IMR-90 (cell line): ENCODE data around the gene SLC7A10. TPM values are rescaled to one million over a fixed set of nuclear protein-coding genes. Genes with fewer than 3 reads are reported as not detected.

ENCODE experiments used
- ATAC-seq: fragments of 200-7000 bp; cut with Tn5 transposase; 2 replicates; pipeline ENCODE4 v1.9.1; 2020; ENCODE audit warnings: low read depth, mild to moderate bottlenecking, moderate library complexity
- BruUV-seq: library from RNA; stranded (reverse); fragments of 400-500 nt; replicated peaks from 2 replicates; lab custom pipeline; 2021; lab: Mats Ljungman, UMichigan
- CTCF ChIA-PET: fragments of 300-600 bp; formaldehyde crosslinking; extraction: SDS; loops from one replicate; lab custom pipeline; 2021; ENCODE audit warnings: antibody characterized with exemption; lab: Yijun Ruan, JAX
- POLR2A ChIA-PET: fragments of 300-600 bp; sonication (Branson Sonifier 250); formaldehyde crosslinking; loops from one replicate; lab custom pipeline; 2022; ENCODE audit warnings: antibody characterized with exemption; ENCODE audit not compliant: unreplicated experiment; lab: Charles Lee
- DNase-seq: peaks from one replicate; pipeline ENCODE4 v3.0.0; 2013
- H2AFZ ChIP-seq: replicated peaks from 2 replicates; pipeline ENCODE3; 2013; ENCODE audit warnings: low read length, mild to moderate bottlenecking; ENCODE audit not compliant: poor library complexity
- H2AK5ac ChIP-seq: 2 replicates; pipeline ENCODE4 v1.6.1; 2013; ENCODE audit warnings: low read depth, low read length, inconsistent platforms
- H2AK9ac ChIP-seq: replicated peaks from 2 replicates; pipeline ENCODE3; 2013; ENCODE audit warnings: mild to moderate bottlenecking, low read depth, low read length, moderate library complexity; ENCODE audit not compliant: poor library complexity
- H2BK120ac ChIP-seq: 2 replicates; pipeline ENCODE4 v1.6.1; 2013; ENCODE audit warnings: low read depth, low read length, inconsistent platforms
- H2BK15ac ChIP-seq: 3 replicates; pipeline ENCODE4 v1.6.1; 2013; ENCODE audit warnings: low read depth, low read length, inconsistent platforms
- H2BK20ac ChIP-seq: 2 replicates; pipeline ENCODE4 v1.6.1; 2013; ENCODE audit warnings: low read depth, mild to moderate bottlenecking, inconsistent platforms, low read length, moderate library complexity
- H2BK5ac ChIP-seq: 2 replicates; pipeline ENCODE4 v1.6.1; 2013; ENCODE audit warnings: mild to moderate bottlenecking, low read depth, low read length, inconsistent platforms; ENCODE audit not compliant: poor library complexity, severe bottlenecking
- H3K14ac ChIP-seq: replicated peaks from 2 replicates; pipeline ENCODE4 v1.6.1; 2013; ENCODE audit warnings: low read depth, low read length, inconsistent platforms
- H3K18ac ChIP-seq: 2 replicates; pipeline ENCODE4 v1.6.1; 2013; ENCODE audit warnings: low read depth, low read length, control low read depth
- H3K23ac ChIP-seq: 2 replicates; pipeline ENCODE4 v1.6.1; 2013; ENCODE audit warnings: low read depth, low read length, inconsistent platforms
- H3K27ac ChIP-seq: 2 replicates; pipeline ENCODE4 v1.5.1; 2013; ENCODE audit warnings: mild to moderate bottlenecking, control low read depth, low read length; ENCODE audit not compliant: insufficient read depth
- H3K27me3 ChIP-seq: 2 replicates; pipeline ENCODE4 v1.6.1; 2013; ENCODE audit warnings: low read length; ENCODE audit not compliant: control insufficient read depth, insufficient read depth
- H3K36me3 ChIP-seq: 2 replicates; pipeline ENCODE4 v1.6.1; 2013; ENCODE audit warnings: low read length, mixed read lengths; ENCODE audit not compliant: control insufficient read depth, insufficient read depth
- H3K4ac ChIP-seq: 2 replicates; pipeline ENCODE4 v1.6.1; 2013; ENCODE audit warnings: low read depth, low read length, inconsistent platforms
- H3K4me1 ChIP-seq: 2 replicates; pipeline ENCODE4 v1.6.1; 2013; ENCODE audit warnings: low read length, mixed read lengths; ENCODE audit not compliant: control insufficient read depth, insufficient read depth
- H3K4me2 ChIP-seq: 2 replicates; pipeline ENCODE4 v1.6.1; 2013; ENCODE audit warnings: low read depth, mild to moderate bottlenecking, control low read depth, low read length, moderate library complexity
- H3K4me3 ChIP-seq: 2 replicates; pipeline ENCODE4 v1.5.1; 2013; ENCODE audit warnings: low read depth, mild to moderate bottlenecking, control low read depth, low read length, moderate library complexity; ENCODE audit not compliant: insufficient read depth
- H3K56ac ChIP-seq: 2 replicates; pipeline ENCODE4 v1.6.1; 2013; ENCODE audit warnings: low read length, inconsistent platforms; ENCODE audit not compliant: insufficient read depth; ENCODE audit errors: extremely low read depth
- H3K79me1 ChIP-seq, 2 experiments: 2 replicates each; pipeline ENCODE4 v1.6.1; 2013; ENCODE audit warnings: low read length in 2 of 2, inconsistent platforms in 1 of 2, low read depth in 1 of 2
- H3K9ac ChIP-seq: 2 replicates; pipeline ENCODE4 v1.6.1; 2013; ENCODE audit warnings: low read depth, low read length, control low read depth
- H3K9me1 ChIP-seq: 2 replicates; pipeline ENCODE4 v1.6.1; 2013; ENCODE audit warnings: low read length, inconsistent platforms; ENCODE audit not compliant: insufficient read depth
- H3K9me3 ChIP-seq: 2 replicates; pipeline ENCODE4 v1.6.1; 2013; ENCODE audit warnings: low read length; ENCODE audit not compliant: control insufficient read depth, insufficient read depth
- H4K20me1 ChIP-seq: 2 replicates; pipeline ENCODE4 v1.6.1; 2013; ENCODE audit warnings: low read length, inconsistent platforms; ENCODE audit not compliant: insufficient read depth
- H4K5ac ChIP-seq: 2 replicates; pipeline ENCODE4 v1.6.1; 2013; ENCODE audit warnings: mild to moderate bottlenecking, low read depth, low read length, control low read depth
- H4K8ac ChIP-seq, 2 experiments: 2 replicates each; pipeline ENCODE4 v1.6.1; 2013; ENCODE audit warnings: low read depth in 2 of 2, low read length in 2 of 2, control low read depth in 1 of 2, inconsistent platforms in 1 of 2
- H4K91ac ChIP-seq: 2 replicates; pipeline ENCODE4 v1.6.1; 2013; ENCODE audit warnings: low read depth, low read length, inconsistent platforms; ENCODE audit not compliant: insufficient read depth
- CEBPB ChIP-seq: IDR thresholded peaks from 2 replicates; pipeline ENCODE4 v1.6.1; 2012; ENCODE audit warnings: low read depth, low read length, improper control_type of control experiment
- WGBS, 2 experiments: methylation state at CpG; one replicate each; pipeline versions ENCODE4 v1.1.5 to v1.1.7; 2013; ENCODE audit warnings: missing lambda C conversion rate in 2 of 2; ENCODE audit not compliant: insufficient read length in 1 of 2; ENCODE audit errors: extremely low coverage in 2 of 2; 5-methylcytosine and 5-hydroxymethylcytosine counted together
- dilution Hi-C: fragments of 300-500 bp; cut with HindIII; formaldehyde crosslinking; loops from one replicate; pipeline ENCODE4 v1.14.3; 2018; ENCODE audit warnings: low sequenced_read_pairs; ENCODE audit not compliant: unreplicated experiment
- in situ Hi-C: fragments of 300-500 bp; cut with MboI; formaldehyde crosslinking; loops from 3 replicates; pipeline ENCODE4 v1.14.3; 2019; ENCODE audit warnings: low sequenced_read_pairs, inconsistent platforms, mixed read lengths
- intact Hi-C: fragments of 100-400 bp; cut with micrococcal nuclease; formaldehyde crosslinking; loops from 2 replicates; pipeline ENCODE4 v1.10.0; 2022
- polyA plus RNA-seq, 3 experiments: library from polyadenylated mRNA; depleted of rRNA; stranded (reverse); fragments of >200 nt; gene quantifications; 2 replicates each; pipeline ENCODE4 v1.2.3, GENCODE V29; 2012; ENCODE audit warnings: low replicate concordance in 1 of 3
- total RNA-seq: library from RNA; depleted of rRNA; stranded (reverse); fragments of >200 nt; gene quantifications from 2 replicates; pipeline ENCODE4 v1.2.3, GENCODE V29; 2012
- TF ChIP-seq, protein P1 (sequence below): conservative IDR thresholded peaks from 2 replicates; pipeline ENCODE4 v1.5.1; 2012; ENCODE audit warnings: mild to moderate bottlenecking, low read depth, low read length, improper control_type of control experiment
- TF ChIP-seq, protein P2 (sequence below): fragments of 150-350 bp; IDR thresholded peaks from 2 replicates; pipeline ENCODE4 v1.6.1; 2016; ENCODE audit warnings: low read depth, mild to moderate bottlenecking, low read length, moderate library complexity, borderline replicate concordance

The SLC7A10 gene
- total and polyA plus RNA-seq, 2 of the 4 experiments (the other 2 are of a cell fraction), result not detected

DNA sequence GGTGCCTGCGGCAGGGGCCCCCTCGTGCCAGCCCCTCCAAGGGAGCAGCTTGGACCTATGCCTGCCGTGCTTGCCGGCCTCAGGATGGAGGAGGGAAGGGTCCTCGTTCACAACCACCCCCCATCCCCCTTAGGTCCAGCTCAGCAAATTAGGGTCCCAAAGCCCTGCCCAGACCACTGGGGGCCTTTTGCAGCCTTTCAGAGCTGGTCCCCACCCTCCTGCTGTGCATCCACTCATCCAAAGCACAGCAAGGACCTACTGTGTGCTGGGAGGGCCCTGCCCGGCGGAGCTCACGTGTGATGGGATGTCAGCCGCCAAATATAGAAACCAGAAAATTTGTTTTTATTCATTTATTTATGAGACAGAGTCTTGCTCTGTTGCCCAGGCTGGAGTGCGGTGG is 16.5 kb upstream of the SLC7A10 start:
- POLR2A ChIA-PET, result interaction anchor here (0.5 kb wide), 1 partner anchor 1010 kb away, joined by 5 read pairs; no protein-coding TSS in a partner anchor
- CTCF ChIA-PET, result interaction anchor here (0.8 to 1.3 kb wide), 2 partner anchors 164 to 165 kb away, joined by 3 read pairs; no protein-coding TSS in a partner anchor
- ATAC-seq, result no peak

More for the DNA sequence above, 16.5 kb upstream of the SLC7A10 start:
- Histone ChIP-seq H3K4me1 (no peaks in the 10 kb centered on the region), H4K91ac (no peak overlapping the region), H3K27me3 (peaks cover 13% of the 10 kb centered on the region; the same call in 1 of the 2 replicates), H3K18ac (no peak overlapping the region), H3K9me1 (no peaks in the 10 kb centered on the region), H3K4me2 (no peak overlapping the region), H4K8ac (no peak overlapping the region), H2BK20ac (no peak overlapping the region), H2BK5ac (no peak overlapping the region), H3K79me1 (no peaks in the 10 kb centered on the region), H3K14ac (no peak overlapping the region), H2BK15ac (no peak overlapping the region), H3K27ac (no peak overlapping the region), H3K9me3 (no peaks in the 10 kb centered on the region), H4K20me1 (no peaks in the 10 kb centered on the region), H3K4ac (no peak overlapping the region), H2AK9ac (no peak overlapping the region), H3K23ac (no peak overlapping the region), H2AFZ (no peak overlapping the region), H3K36me3 (no peaks in the 10 kb centered on the region), H3K9ac (no peak overlapping the region), H2AK5ac (no peak overlapping the region), H2BK120ac (no peak overlapping the region), H4K5ac (no peak overlapping the region), H3K56ac (no peak overlapping the region), H3K4me3 (no peak overlapping the region)
- DNase-seq, result no peak
- intact Hi-C loops (no loop called here), dilution Hi-C loops (no loop called here), in situ Hi-C loops (no loop called here)
- no TSS peak for BruUV-seq
- TF ChIP-seq CEBPB, result no peak
- TF ChIP-seq, protein P1, sequence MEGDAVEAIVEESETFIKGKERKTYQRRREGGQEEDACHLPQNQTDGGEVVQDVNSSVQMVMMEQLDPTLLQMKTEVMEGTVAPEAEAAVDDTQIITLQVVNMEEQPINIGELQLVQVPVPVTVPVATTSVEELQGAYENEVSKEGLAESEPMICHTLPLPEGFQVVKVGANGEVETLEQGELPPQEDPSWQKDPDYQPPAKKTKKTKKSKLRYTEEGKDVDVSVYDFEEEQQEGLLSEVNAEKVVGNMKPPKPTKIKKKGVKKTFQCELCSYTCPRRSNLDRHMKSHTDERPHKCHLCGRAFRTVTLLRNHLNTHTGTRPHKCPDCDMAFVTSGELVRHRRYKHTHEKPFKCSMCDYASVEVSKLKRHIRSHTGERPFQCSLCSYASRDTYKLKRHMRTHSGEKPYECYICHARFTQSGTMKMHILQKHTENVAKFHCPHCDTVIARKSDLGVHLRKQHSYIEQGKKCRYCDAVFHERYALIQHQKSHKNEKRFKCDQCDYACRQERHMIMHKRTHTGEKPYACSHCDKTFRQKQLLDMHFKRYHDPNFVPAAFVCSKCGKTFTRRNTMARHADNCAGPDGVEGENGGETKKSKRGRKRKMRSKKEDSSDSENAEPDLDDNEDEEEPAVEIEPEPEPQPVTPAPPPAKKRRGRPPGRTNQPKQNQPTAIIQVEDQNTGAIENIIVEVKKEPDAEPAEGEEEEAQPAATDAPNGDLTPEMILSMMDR, result no peak
- TF ChIP-seq, protein P2, sequence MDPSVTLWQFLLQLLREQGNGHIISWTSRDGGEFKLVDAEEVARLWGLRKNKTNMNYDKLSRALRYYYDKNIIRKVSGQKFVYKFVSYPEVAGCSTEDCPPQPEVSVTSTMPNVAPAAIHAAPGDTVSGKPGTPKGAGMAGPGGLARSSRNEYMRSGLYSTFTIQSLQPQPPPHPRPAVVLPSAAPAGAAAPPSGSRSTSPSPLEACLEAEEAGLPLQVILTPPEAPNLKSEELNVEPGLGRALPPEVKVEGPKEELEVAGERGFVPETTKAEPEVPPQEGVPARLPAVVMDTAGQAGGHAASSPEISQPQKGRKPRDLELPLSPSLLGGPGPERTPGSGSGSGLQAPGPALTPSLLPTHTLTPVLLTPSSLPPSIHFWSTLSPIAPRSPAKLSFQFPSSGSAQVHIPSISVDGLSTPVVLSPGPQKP, result no peak
- no CpG with 5 or more reads among the region's 10 CpGs for WGBS, 2 experiments
